Measurements from ENCODE around the gene PRPS1. TPM values are rescaled to one million over a fixed set of nuclear protein-coding genes. Genes with fewer than 3 reads are reported as not detected.

Gene PRPS1
- total RNA-seq, 3 donors from 2014 or later = 19.3 to 24.9 (median 20.8) TPM

DNA sequence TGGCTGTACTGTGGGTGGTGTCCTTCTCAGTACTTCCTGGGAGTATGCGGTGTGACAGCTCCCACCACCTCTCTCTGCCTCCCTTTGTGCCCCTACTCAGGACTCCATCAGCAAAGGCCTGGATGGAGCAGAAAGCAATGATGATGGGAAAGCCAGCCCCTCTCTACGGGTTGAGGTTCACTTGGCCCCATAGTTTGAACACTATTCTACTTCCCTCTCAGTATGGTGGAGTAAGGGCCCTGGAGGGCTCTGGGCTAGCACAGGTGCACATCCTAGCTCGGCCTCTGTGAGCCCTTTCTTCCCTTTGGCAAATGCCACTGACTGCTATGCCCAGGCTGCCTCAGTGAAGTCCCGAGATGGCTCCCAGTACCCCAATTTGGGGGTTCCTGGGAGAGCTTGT lies 31.0 kb downstream of the PRPS1 start:
- TF ChIP-seq POLR2AphosphoS5 (IDR thresholded peaks at IDR 0.05) (no peak), POLR2A (IDR thresholded peaks at IDR 0.05) (no peak)
- TF ChIP-seq, protein P1, sequence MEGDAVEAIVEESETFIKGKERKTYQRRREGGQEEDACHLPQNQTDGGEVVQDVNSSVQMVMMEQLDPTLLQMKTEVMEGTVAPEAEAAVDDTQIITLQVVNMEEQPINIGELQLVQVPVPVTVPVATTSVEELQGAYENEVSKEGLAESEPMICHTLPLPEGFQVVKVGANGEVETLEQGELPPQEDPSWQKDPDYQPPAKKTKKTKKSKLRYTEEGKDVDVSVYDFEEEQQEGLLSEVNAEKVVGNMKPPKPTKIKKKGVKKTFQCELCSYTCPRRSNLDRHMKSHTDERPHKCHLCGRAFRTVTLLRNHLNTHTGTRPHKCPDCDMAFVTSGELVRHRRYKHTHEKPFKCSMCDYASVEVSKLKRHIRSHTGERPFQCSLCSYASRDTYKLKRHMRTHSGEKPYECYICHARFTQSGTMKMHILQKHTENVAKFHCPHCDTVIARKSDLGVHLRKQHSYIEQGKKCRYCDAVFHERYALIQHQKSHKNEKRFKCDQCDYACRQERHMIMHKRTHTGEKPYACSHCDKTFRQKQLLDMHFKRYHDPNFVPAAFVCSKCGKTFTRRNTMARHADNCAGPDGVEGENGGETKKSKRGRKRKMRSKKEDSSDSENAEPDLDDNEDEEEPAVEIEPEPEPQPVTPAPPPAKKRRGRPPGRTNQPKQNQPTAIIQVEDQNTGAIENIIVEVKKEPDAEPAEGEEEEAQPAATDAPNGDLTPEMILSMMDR (IDR thresholded peaks at IDR 0.05) = no peak

DNA sequence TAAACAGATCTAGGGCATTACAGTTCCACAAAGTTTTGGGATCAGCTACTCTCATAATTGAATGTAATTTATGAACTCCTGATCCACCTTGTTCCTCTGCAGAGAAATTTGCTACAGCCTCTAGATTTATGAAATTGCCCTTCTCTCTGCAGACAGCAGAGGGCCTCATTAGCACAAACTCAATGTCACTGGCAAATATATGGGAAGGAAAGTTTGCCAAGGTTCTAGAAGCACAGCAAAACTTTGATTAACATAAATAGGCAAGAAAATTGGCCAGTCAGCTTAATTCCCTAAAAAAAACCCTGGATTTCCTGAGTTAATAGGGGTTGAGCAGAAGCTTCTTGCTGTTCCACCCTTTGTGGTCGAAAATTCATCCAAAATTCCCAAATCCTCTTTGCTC lies 31.5 kb downstream of the PRPS1 start:
- no peak overlapping the region for H3K27ac ChIP-seq
- no peak overlapping the region for H3K4me3 ChIP-seq
- TF ChIP-seq, protein P1 (IDR thresholded peaks at IDR 0.05) = peak; percentile 43 to 67 (median 66)
- no peak for TF ChIP-seq POLR2AphosphoS5 (IDR thresholded peaks at IDR 0.05)
- no peaks in the 10 kb centered on the region for H3K36me3 ChIP-seq
- no peaks in the 10 kb centered on the region for H3K4me1 ChIP-seq
- H3K9me3 ChIP-seq = no peaks in the 10 kb centered on the region
- H3K27me3 ChIP-seq = peaks cover 0 to 40% of the 10 kb centered on the region in 2 donors
- no peak for DNase-seq (ENCODE audit: low spot score in 2 of 2)
- intact Hi-C loops (cut with DNase I; ENCODE audit: low total_unique reads) = no loop called here

More for the DNA sequence above, 31.0 kb downstream of the PRPS1 start:
- H3K4me1 ChIP-seq = no peaks in the 10 kb centered on the region
- H3K9me3 ChIP-seq = no peaks in the 10 kb centered on the region
- H3K27ac ChIP-seq = no peak overlapping the region
- H3K4me3 ChIP-seq = no peak overlapping the region
- no peak for DNase-seq (ENCODE audit: low spot score in 2 of 2)
- intact Hi-C loops (cut with DNase I; ENCODE audit: low total_unique reads) = no loop called here
- H3K36me3 ChIP-seq = no peaks in the 10 kb centered on the region
- H3K27me3 ChIP-seq = peaks cover 0 to 40% of the 10 kb centered on the region in 2 donors

DNA sequence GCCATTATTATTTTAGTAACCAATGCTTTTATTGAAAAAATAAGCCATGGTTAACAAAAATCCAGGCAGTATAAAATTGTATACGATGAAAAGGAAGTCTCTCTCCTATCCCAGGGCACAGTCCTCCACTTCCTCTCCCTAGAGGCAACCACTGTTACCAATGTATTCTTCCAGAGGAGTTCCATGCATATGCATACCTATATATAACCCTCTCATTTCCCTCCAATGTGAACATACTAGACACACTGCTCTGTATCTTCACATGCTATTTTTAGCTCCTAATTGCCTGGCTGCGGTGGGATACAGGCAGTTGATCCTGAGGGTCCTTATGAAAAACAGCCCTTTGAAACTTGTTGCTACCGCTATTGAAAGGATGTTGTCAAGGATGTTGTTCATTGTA lies 33.8 kb downstream of the PRPS1 start:
- intact Hi-C loops (cut with DNase I; ENCODE audit: low total_unique reads) = no loop called here

GRCh38 chrX:107662824-107663223 lies 34.5 kb downstream of the PRPS1 start:
- no peaks in the 10 kb centered on the region for H3K9me3 ChIP-seq
- no peaks in the 10 kb centered on the region for H3K36me3 ChIP-seq
- peaks cover 0 to 36% of the 10 kb centered on the region in 2 donors for H3K27me3 ChIP-seq
- no peak overlapping the region for H3K27ac ChIP-seq
- no peaks in the 10 kb centered on the region for H3K4me1 ChIP-seq
- intact Hi-C loops (cut with DNase I; ENCODE audit: low total_unique reads) = no loop called here
- TF ChIP-seq, protein P1 (IDR thresholded peaks at IDR 0.05) = no peak
- TF ChIP-seq POLR2A (IDR thresholded peaks at IDR 0.05) (no peak), POLR2AphosphoS5 (IDR thresholded peaks at IDR 0.05) (no peak)
- no peak for DNase-seq (ENCODE audit: low spot score in 2 of 2)
- H3K4me3 ChIP-seq = no peak overlapping the region

More for the DNA sequence above, 33.8 kb downstream of the PRPS1 start:
- Histone ChIP-seq H3K4me3 (no peak overlapping the region), H3K4me1 (no peaks in the 10 kb centered on the region), H3K27me3 (peaks cover 0 to 39% of the 10 kb centered on the region in 2 donors), H3K27ac (no peak overlapping the region), H3K9me3 (no peaks in the 10 kb centered on the region), H3K36me3 (no peaks in the 10 kb centered on the region)
- TF ChIP-seq, protein P1 (IDR thresholded peaks at IDR 0.05) = no peak
- TF ChIP-seq POLR2AphosphoS5 (IDR thresholded peaks at IDR 0.05) (no peak), POLR2A (IDR thresholded peaks at IDR 0.05) (no peak)
- no peak for DNase-seq (ENCODE audit: low spot score in 2 of 2)

DNA sequence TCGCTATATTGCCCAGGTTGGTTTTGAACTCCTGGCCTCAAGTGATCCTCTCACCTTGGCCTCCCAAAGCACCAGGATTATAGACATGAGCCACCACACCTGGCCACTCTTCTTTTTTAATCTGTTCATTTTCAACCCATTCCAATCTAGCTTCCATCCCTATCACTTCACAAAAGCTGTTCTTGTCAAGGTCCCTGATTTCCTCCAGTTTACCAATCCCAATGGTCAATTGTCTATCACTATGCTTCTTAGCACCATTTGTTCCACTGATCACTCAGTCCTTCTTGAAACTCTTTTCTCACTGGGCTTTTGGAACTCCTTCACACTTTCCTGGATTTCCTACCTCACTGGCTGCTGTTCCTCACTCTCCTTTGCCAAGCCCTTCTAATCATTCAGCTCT lies 38.6 kb downstream of the PRPS1 start:
- TF ChIP-seq, protein P1 (IDR thresholded peaks at IDR 0.05) = no peak
- TF ChIP-seq POLR2A (IDR thresholded peaks at IDR 0.05) = no peak
- TF ChIP-seq POLR2AphosphoS5 (IDR thresholded peaks at IDR 0.05) = no peak
- Histone ChIP-seq H3K27ac (no peak overlapping the region), H3K4me1 (no peaks in the 10 kb centered on the region), H3K27me3 (peaks cover 0 to 36% of the 10 kb centered on the region in 2 donors), H3K36me3 (no peaks in the 10 kb centered on the region), H3K4me3 (no peak overlapping the region), H3K9me3 (no peaks in the 10 kb centered on the region)
- intact Hi-C loops (cut with DNase I; ENCODE audit: low total_unique reads) = no loop called here
- DNase-seq (ENCODE audit: low spot score in 2 of 2) = no peak

Measured in breast epithelium (tissue), 4 donors.